OCI-LY1 (cell line): ENCODE data around the gene ADCY9.

Source experiments
- H2AFZ ChIP-seq: fragments of 200-600 bp; sonication (generic), shearing (Covaris generic); 2 replicates; pipeline ENCODE4 v1.6.0; 2014; ENCODE audit warnings: antibody characterized with exemption, mild to moderate bottlenecking, low read length
- H3F3A ChIP-seq: fragments of 200-600 bp; sonication (generic), shearing (Covaris generic); 2 replicates; pipeline ENCODE4 v1.6.0; 2014; ENCODE audit warnings: mild to moderate bottlenecking, antibody characterized with exemption, low read length, moderate library complexity; ENCODE audit not compliant: insufficient read depth
- H3K27ac ChIP-seq: fragments of 200-600 bp; sonication (generic); 2 replicates; pipeline ENCODE4 v1.5.1; 2014; ENCODE audit warnings: low read length, mixed run types, mild to moderate bottlenecking, low read depth; ENCODE audit not compliant: poor library complexity, severe bottlenecking
- H3K27me3 ChIP-seq: fragments of 200-600 bp; sonication (generic); 2 replicates; pipeline ENCODE4 v1.6.0; 2014; ENCODE audit warnings: antibody characterized with exemption, mild to moderate bottlenecking, low read length, moderate library complexity; ENCODE audit not compliant: insufficient read depth
- H3K36me3 ChIP-seq: fragments of 200-600 bp; sonication (generic); 2 replicates; pipeline ENCODE4 v1.6.1; 2014; ENCODE audit warnings: mild to moderate bottlenecking, antibody characterized with exemption, low read length, moderate library complexity, mixed read lengths; ENCODE audit not compliant: insufficient read depth
- H3K4me1 ChIP-seq: fragments of 200-600 bp; sonication (generic); 2 replicates; pipeline ENCODE4 v1.5.1; 2014; ENCODE audit warnings: mild to moderate bottlenecking, low read length, moderate library complexity; ENCODE audit not compliant: insufficient read depth, severe bottlenecking
- H3K4me2 ChIP-seq: fragments of 200-600 bp; sonication (generic), shearing (Covaris generic); 2 replicates; pipeline ENCODE4 v1.6.1; 2014; ENCODE audit warnings: low read length
- H3K4me3 ChIP-seq: fragments of 200-600 bp; sonication (generic); 2 replicates; pipeline ENCODE4 v1.5.1; 2014; ENCODE audit warnings: low read length, low read depth, mild to moderate bottlenecking, mixed read lengths; ENCODE audit not compliant: poor library complexity, severe bottlenecking
- H3K79me2 ChIP-seq: fragments of 200-600 bp; shearing (Covaris generic); 2 replicates; pipeline ENCODE4 v1.6.1; 2016; ENCODE audit warnings: mixed run types, low read length, mixed read lengths; ENCODE audit not compliant: insufficient read depth
- H3K9ac ChIP-seq: fragments of 200-600 bp; sonication (generic), shearing (Covaris generic); 2 replicates; pipeline ENCODE4 v1.6.1; 2014; ENCODE audit warnings: mild to moderate bottlenecking, low read length, mixed read lengths
- H3K9me2 ChIP-seq: fragments of 200-600 bp; sonication (generic), shearing (Covaris generic); 2 replicates; pipeline ENCODE4 v1.6.1; 2014; ENCODE audit warnings: low read depth, mild to moderate bottlenecking, low read length, mixed read lengths
- H3K9me3 ChIP-seq: fragments of 200-600 bp; shearing (Covaris generic); 2 replicates; pipeline ENCODE4 v1.6.1; 2014; ENCODE audit warnings: low read length, mixed read lengths
- H4K20me1 ChIP-seq: fragments of 200-600 bp; sonication (generic), shearing (Covaris generic); 2 replicates; pipeline ENCODE4 v1.6.0; 2016; ENCODE audit warnings: mild to moderate bottlenecking, low read length; ENCODE audit not compliant: insufficient read depth
- CTCF ChIP-seq: fragments of 200-600 bp; sonication (generic), shearing (Covaris generic); IDR thresholded peaks from 2 replicates; pipeline ENCODE4 v1.5.1; 2017; ENCODE audit warnings: mild to moderate bottlenecking, antibody characterized with exemption, low read length, moderate library complexity, mixed read lengths
- EZH2 ChIP-seq: fragments of 200-600 bp; sonication (generic), shearing (Covaris generic); IDR thresholded peaks from 2 replicates; pipeline ENCODE4 v1.8.0; 2017; ENCODE audit warnings: borderline replicate concordance, mixed run types, mild to moderate bottlenecking, antibody characterized with exemption, low read length, moderate library complexity, mixed read lengths

Gene ADCY9

GRCh38 chr16:4071686-4072561 is 44.3 kb downstream of the ADCY9 start:
- TF ChIP-seq EZH2 (no peak), CTCF (no peak)
- H3K4me2 ChIP-seq = no peak overlapping the region
- no peaks in the 10 kb centered on the region for H3K36me3 ChIP-seq
- no peak overlapping the region for H3K9ac ChIP-seq
- no peaks in the 10 kb centered on the region for H4K20me1 ChIP-seq
- H2AFZ ChIP-seq = no peak overlapping the region
- no peaks in the 10 kb centered on the region; the same call in 1 of the 2 replicates for H3K27me3 ChIP-seq
- H3K4me3 ChIP-seq = no peak overlapping the region
- no peaks in the 10 kb centered on the region for H3F3A ChIP-seq
- H3K9me3 ChIP-seq = no peaks in the 10 kb centered on the region
- no peaks in the 10 kb centered on the region for H3K4me1 ChIP-seq
- H3K79me2 ChIP-seq = no peaks in the 10 kb centered on the region
- H3K27ac ChIP-seq = no peak overlapping the region
- no peaks in the 10 kb centered on the region for H3K9me2 ChIP-seq

GRCh38 chr16:4070936-4071335 is 45.3 kb downstream of the ADCY9 start:
- Histone ChIP-seq H3K9me2 (no peaks in the 10 kb centered on the region), H3K79me2 (no peaks in the 10 kb centered on the region), H4K20me1 (no peaks in the 10 kb centered on the region), H3K36me3 (no peaks in the 10 kb centered on the region), H3F3A (no peaks in the 10 kb centered on the region), H3K9ac (no peak overlapping the region), H3K27ac (no peak overlapping the region), H3K9me3 (no peaks in the 10 kb centered on the region), H3K4me1 (no peaks in the 10 kb centered on the region), H3K4me2 (no peak overlapping the region), H2AFZ (no peak overlapping the region), H3K27me3 (no peaks in the 10 kb centered on the region; the same call in 1 of the 2 replicates), H3K4me3 (no peak overlapping the region)
- TF ChIP-seq EZH2 = no peak
- no peak for TF ChIP-seq CTCF

GRCh38 chr16:4067262-4068001 is 48.8 kb downstream of the ADCY9 start:
- no peaks in the 10 kb centered on the region for H3K36me3 ChIP-seq
- no peaks in the 10 kb centered on the region for H3K9me3 ChIP-seq
- TF ChIP-seq CTCF (no peak), EZH2 (no peak)
- no peak overlapping the region for H3K4me3 ChIP-seq
- no peaks in the 10 kb centered on the region for H4K20me1 ChIP-seq
- no peak overlapping the region for H2AFZ ChIP-seq
- no peaks in the 10 kb centered on the region for H3K79me2 ChIP-seq
- H3K27ac ChIP-seq = no peak overlapping the region
- H3K9me2 ChIP-seq = no peaks in the 10 kb centered on the region
- no peaks in the 10 kb centered on the region; the same call in 1 of the 2 replicates for H3K27me3 ChIP-seq
- H3K4me2 ChIP-seq = no peak overlapping the region
- H3K4me1 ChIP-seq = no peaks in the 10 kb centered on the region
- no peak overlapping the region for H3K9ac ChIP-seq
- no peaks in the 10 kb centered on the region for H3F3A ChIP-seq
